ENCODE data around the gene SORCS3. TPM values are rescaled to one million over a fixed set of nuclear protein-coding genes. Genes with fewer than 3 reads are reported as not detected.
"Not testable (repeated sequence)": the region's sequence is repeated elsewhere in the genome, so short reads cannot be mapped to it uniquely, and the experiment has no call there.

Gene SORCS3
- total RNA-seq, 2 experiments from 2014 or later = 1.7 to 2.1 TPM

DNA sequence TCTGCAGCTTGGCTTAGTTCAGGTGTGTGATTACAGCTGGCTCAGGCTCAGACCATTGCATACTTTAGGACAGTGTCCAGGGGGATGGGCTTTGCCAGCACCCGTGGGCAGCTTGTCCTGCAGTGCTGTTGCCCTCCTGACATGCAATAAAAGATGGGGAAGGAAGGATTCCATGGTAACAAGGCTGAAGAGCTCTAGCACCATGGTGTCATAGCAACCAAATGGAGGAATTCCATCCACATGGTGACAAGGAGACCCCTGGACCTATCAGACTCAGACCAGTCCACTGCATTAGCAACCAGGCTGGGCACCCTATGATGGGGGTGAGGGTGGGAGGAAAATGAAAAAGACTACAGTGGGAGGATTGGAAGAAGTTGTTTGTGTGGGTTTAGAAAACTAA, 49.9 kb downstream of the SORCS3 start:
- H3K27me3 Mint-ChIP-seq = peaks cover 73% of the 10 kb centered on the region
- peaks cover 7 to 10% of the 10 kb centered on the region in 2 experiments for H3K27me3 ChIP-seq (ENCODE audit: control insufficient read depth in 1 of 2, insufficient read depth in 2 of 2, low read length in 2 of 2)
- no peak overlapping the region for H3K4me3 Mint-ChIP-seq
- H3K4me1 Mint-ChIP-seq (ENCODE audit: low read depth) = no peaks in the 10 kb centered on the region
- no peaks in the 10 kb centered on the region for H3K4me1 ChIP-seq (ENCODE audit: insufficient read depth, low read length)
- CTCF ChIA-PET = no interaction called here
- no peaks in the 10 kb centered on the region for H3K36me3 ChIP-seq (ENCODE audit: insufficient read depth, low read length)
- H3K27ac Mint-ChIP-seq = no peak overlapping the region
- POLR2A ChIA-PET = no interaction called here
- peaks cover 0 to 4% of the 10 kb centered on the region in 2 experiments for H3K9me3 ChIP-seq (ENCODE audit: control insufficient read depth in 1 of 2, insufficient read depth in 1 of 2, low read length in 2 of 2)
- H3K27ac ChIP-seq (ENCODE audit: low read depth in 1 of 2, low read length in 2 of 2) = no peak overlapping the region
- no peaks in the 10 kb centered on the region for H3K9me3 Mint-ChIP-seq
- no peak for ATAC-seq (ENCODE audit: poor library complexity)
- no peak overlapping the region for H3K4me3 ChIP-seq (ENCODE audit: low read length)
- no peak for DNase-seq
- TF ChIP-seq, protein P1, sequence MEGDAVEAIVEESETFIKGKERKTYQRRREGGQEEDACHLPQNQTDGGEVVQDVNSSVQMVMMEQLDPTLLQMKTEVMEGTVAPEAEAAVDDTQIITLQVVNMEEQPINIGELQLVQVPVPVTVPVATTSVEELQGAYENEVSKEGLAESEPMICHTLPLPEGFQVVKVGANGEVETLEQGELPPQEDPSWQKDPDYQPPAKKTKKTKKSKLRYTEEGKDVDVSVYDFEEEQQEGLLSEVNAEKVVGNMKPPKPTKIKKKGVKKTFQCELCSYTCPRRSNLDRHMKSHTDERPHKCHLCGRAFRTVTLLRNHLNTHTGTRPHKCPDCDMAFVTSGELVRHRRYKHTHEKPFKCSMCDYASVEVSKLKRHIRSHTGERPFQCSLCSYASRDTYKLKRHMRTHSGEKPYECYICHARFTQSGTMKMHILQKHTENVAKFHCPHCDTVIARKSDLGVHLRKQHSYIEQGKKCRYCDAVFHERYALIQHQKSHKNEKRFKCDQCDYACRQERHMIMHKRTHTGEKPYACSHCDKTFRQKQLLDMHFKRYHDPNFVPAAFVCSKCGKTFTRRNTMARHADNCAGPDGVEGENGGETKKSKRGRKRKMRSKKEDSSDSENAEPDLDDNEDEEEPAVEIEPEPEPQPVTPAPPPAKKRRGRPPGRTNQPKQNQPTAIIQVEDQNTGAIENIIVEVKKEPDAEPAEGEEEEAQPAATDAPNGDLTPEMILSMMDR (IDR thresholded peaks at IDR 0.05) = no peak
- no peaks in the 10 kb centered on the region for H3K36me3 Mint-ChIP-seq (ENCODE audit: low read depth)
- intact Hi-C loops (cut with DNase I, micrococcal nuclease) = no loop called here

DNA sequence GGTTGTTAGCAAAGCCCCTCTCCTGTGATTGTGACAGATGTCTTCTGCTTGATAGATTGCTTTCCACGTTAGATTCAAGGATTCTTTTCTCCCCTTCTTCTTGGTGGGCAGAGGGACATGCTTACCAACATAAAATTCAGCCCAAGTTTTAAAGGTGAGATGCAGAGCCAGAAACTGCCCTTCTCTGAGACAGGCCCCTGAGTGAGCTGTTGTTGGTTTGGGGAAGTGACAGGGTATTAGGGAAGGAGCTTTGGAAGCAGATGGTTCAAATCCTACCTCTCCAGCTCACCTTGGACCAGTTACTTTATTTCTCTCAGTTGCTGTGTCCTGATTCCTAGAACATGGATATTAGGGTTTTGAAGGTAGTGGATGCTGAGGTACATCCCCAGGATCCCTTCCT, 53.0 kb downstream of the SORCS3 start:
- no peaks in the 10 kb centered on the region for H3K9me3 Mint-ChIP-seq
- H3K36me3 Mint-ChIP-seq (ENCODE audit: low read depth) = no peaks in the 10 kb centered on the region
- DNase-seq (no peak), ATAC-seq (ENCODE audit: poor library complexity) (no peak)
- peaks cover 42% of the 10 kb centered on the region for H3K27me3 Mint-ChIP-seq
- no peak overlapping the region for H3K4me3 ChIP-seq (ENCODE audit: low read length)
- H3K36me3 ChIP-seq (ENCODE audit: insufficient read depth, low read length) = no peaks in the 10 kb centered on the region
- TF ChIP-seq, protein P1 (IDR thresholded peaks at IDR 0.05) = no peak
- no peaks in the 10 kb centered on the region for H3K4me1 Mint-ChIP-seq (ENCODE audit: low read depth)
- H3K4me1 ChIP-seq (ENCODE audit: insufficient read depth, low read length) = no peaks in the 10 kb centered on the region
- ChIA-PET CTCF (no interaction called here), POLR2A (no interaction called here)
- no peaks in the 10 kb centered on the region for H3K9me3 ChIP-seq (ENCODE audit: control insufficient read depth in 1 of 2, insufficient read depth in 1 of 2, low read length in 2 of 2)
- H3K27ac Mint-ChIP-seq = no peak overlapping the region
- H3K4me3 Mint-ChIP-seq = no peak overlapping the region
- no peak overlapping the region for H3K27ac ChIP-seq (ENCODE audit: low read depth in 1 of 2, low read length in 2 of 2)
- intact Hi-C loops (cut with DNase I, micrococcal nuclease) = no loop called here
- peaks cover 6 to 8% of the 10 kb centered on the region in 2 experiments for H3K27me3 ChIP-seq (ENCODE audit: control insufficient read depth in 1 of 2, insufficient read depth in 2 of 2, low read length in 2 of 2)

DNA sequence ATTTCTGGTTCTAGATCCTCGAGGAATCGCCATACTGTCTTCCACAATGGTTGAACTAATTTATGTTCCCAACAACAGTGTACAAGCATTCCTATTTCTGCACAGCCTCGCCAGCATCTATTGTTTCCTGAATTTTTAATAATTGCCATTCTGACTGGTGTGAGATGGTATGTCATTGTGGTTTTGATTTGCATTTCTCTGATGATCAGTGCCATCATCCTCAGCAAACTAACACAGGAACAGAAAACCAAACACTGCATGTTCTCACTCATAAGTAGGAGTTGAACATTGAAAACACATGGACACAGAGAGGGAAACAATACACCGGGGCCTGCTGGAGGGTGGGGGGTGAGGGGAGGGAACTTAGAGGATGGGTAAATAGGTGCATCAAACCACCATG, 62.2 kb downstream of the SORCS3 start:
- H3K27ac Mint-ChIP-seq; H3K36me3 ChIP-seq (ENCODE audit: insufficient read depth, low read length); intact Hi-C loops (cut with DNase I, micrococcal nuclease); H3K27ac ChIP-seq (ENCODE audit: low read depth in 1 of 2, low read length in 2 of 2); H3K4me3 Mint-ChIP-seq; H3K9me3 ChIP-seq (ENCODE audit: control insufficient read depth in 1 of 2, insufficient read depth in 1 of 2, low read length in 2 of 2); H3K4me3 ChIP-seq (ENCODE audit: low read length); H3K27me3 ChIP-seq (ENCODE audit: control insufficient read depth in 1 of 2, insufficient read depth in 2 of 2, low read length in 2 of 2); POLR2A ChIA-PET; H3K4me1 ChIP-seq (ENCODE audit: insufficient read depth, low read length); H3K4me1 Mint-ChIP-seq (ENCODE audit: low read depth); ATAC-seq (ENCODE audit: poor library complexity); H3K9me3 Mint-ChIP-seq; DNase-seq; H3K36me3 Mint-ChIP-seq (ENCODE audit: low read depth): not testable (repeated sequence)
- H3K27me3 Mint-ChIP-seq = peaks cover 15% of the 10 kb centered on the region
- CTCF ChIA-PET = interaction anchor here (1.6 kb wide), 1 partner anchor 9 kb away, joined by 3 read pairs; no protein-coding TSS in a partner anchor

DNA sequence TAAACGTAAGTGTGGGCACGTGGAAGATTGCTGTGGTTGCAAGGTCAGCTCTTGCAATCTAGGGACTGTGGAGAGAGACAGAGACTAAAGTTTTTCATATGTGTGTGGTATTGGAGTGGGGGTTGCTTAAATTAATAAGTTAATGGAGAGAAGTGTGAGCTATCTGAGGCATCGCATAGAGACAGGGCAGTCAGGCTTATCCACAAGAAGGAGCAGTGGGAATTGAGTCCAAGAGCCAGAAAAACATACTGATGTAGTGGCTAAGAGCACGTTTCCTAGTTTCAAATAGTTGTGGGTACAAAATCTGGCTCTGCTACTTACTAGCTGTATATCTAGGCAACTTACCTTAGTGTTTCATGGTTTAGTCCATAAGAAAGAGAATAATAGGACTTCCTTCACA, 65.8 kb downstream of the SORCS3 start:
- Histone ChIP-seq H3K4me1 (ENCODE audit: insufficient read depth, low read length) (no peaks in the 10 kb centered on the region), H3K36me3 (ENCODE audit: insufficient read depth, low read length) (no peaks in the 10 kb centered on the region), H3K4me3 (ENCODE audit: low read length) (no peak overlapping the region), H3K9me3 (ENCODE audit: control insufficient read depth in 1 of 2, insufficient read depth in 1 of 2, low read length in 2 of 2) (no peaks in the 10 kb centered on the region), H3K27me3 (ENCODE audit: control insufficient read depth in 1 of 2, insufficient read depth in 2 of 2, low read length in 2 of 2) (peaks cover 2 to 7% of the 10 kb centered on the region in 2 experiments), H3K27ac (ENCODE audit: low read depth in 1 of 2, low read length in 2 of 2) (no peak overlapping the region)
- H3K27ac Mint-ChIP-seq = no peak overlapping the region
- ChIA-PET POLR2A (no interaction called here), CTCF (no interaction called here)
- H3K36me3 Mint-ChIP-seq (ENCODE audit: low read depth) = no peaks in the 10 kb centered on the region
- H3K4me1 Mint-ChIP-seq (ENCODE audit: low read depth) = no peaks in the 10 kb centered on the region
- H3K27me3 Mint-ChIP-seq = peaks cover 22% of the 10 kb centered on the region
- no peak for ATAC-seq (ENCODE audit: poor library complexity)
- TF ChIP-seq, protein P1 (IDR thresholded peaks at IDR 0.05) = no peak
- no peak overlapping the region for H3K4me3 Mint-ChIP-seq
- H3K9me3 Mint-ChIP-seq = no peaks in the 10 kb centered on the region
- no peak for DNase-seq
- intact Hi-C loops (cut with DNase I, micrococcal nuclease) = no loop called here
